ENCODE measurements around the gene BBOX1. TPM values are rescaled to one million over a fixed set of nuclear protein-coding genes. Genes with fewer than 3 reads are reported as not detected.
A peak's percentile ranks its signal among the peaks of the same experiment; 100 is the strongest.
"Not testable (repeated sequence)": the region's sequence is repeated elsewhere in the genome, so short reads cannot be mapped to it uniquely, and the experiment has no call there.

Gene BBOX1
- polyA plus RNA-seq, 3 donors, result 51.7 to 70.7 (median 62.2) TPM

DNA sequence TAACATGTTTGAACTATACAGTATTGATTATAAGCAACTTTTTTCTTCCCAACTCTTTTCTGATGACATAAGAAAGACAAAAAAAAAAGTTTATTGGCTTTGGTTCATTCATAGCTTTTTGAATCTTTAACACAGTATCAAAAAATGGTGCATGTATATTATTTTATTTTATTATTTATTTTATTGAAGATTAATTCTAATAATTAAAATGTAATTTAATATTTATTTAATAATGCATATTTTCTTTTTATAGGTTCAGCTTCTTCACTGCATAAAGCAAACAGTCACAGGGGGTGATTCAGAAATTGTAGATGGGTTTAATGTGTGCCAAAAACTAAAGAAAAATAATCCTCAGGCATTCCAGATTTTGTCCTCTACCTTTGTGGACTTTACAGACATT lies 78.8 kb downstream of the BBOX1 start:
- DNase-seq (ENCODE audit: low read depth in 3 of 3, low spot score in 2 of 3), result no peak

DNA sequence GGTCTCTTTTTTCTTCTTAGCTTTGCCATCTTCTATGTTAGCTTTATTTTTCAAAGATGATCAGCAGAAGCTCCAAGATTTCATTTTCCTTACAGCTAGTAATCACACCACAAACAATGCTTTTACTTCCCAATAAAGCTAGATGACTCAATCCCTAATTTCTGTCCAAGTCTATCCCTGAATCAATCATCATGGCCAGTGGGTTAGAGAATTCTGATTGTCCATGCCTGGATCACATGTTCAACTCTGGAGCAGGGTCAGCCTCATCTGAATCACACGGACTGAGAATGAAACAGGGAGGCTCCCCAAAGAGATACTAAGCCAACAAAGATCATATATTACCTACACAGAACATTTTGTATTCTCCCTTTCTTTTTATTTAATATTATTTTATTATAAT lies 79.6 kb downstream of the BBOX1 start:
- no peak for DNase-seq (ENCODE audit: low read depth in 3 of 3, low spot score in 2 of 3)

DNA sequence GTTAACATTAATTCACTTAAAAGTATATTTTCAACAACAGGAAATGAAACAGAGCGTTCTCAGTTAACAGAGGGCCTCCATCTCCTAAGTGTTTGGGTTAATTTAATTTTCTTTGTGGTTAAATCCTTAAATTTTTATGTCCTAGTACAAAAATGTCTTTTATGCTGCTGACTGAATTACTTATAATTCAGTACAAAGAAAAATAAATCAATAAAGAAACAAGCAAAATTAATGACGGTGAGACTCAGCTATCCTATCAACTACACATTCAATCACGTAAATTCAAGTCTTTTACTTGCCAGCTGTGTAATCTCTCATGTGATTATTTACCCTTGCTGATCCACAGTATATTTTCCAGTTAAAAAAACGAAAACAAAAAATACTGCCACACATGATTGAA lies 81.4 kb downstream of the BBOX1 start:
- peak in 1 of 3 donors; percentile 21 for DNase-seq (ENCODE audit: low read depth in 3 of 3, low spot score in 2 of 3)

DNA sequence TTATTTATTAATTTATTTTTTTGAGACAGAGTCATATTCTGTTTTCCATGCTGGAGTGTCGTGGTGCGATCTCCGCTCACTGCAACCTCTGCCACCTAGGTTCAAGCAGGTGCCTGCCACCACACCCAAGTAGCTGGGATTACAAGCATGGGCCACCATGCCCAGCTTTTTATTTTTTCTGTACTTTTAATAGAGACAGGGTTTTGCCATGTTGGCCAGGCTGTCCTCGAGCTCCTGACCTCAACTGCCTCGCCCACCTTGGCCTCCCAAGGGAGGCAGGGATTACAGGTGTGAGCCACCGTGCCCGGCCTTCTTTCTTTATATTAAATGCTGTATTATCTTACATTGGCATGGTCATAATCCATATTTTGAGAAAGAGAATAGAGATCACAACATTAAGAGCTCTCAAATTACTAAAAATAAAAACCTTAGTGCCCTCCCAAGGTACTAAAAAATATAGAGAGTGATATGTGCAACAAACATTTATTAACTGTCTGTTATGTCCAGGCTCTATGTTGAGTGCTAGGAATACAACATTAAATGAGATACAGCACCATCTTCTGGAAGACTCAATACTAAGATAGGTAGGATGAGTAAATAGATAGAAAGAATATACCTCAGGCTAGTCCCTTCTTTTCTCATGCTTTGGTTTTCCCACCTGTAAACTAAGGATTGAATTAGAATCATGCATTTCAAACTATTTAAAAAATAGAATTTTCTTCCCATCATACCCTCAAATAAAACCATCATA lies 84.1 kb downstream of the BBOX1 start:
- DNase-seq (ENCODE audit: low read depth in 3 of 3, low spot score in 2 of 3), result no peak

DNA sequence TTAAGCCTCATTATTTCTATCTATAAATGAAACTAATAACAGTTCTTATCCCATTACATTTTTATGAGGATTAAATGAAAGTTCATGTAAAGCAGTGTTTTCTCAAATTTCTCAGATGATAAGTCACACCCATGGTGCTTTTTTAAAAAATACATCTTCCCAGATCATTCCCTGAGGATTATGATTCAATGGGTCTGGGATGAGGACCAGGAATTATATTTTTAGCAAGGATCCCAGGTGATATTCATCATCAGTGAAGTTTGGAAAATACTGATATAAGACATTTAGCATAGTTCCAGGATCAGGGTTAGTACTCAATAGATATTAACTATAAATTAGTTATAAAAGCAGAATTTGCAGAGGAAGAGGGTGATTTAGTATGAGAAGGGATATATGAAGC lies 89.1 kb downstream of the BBOX1 start:
- DNase-seq (ENCODE audit: low read depth in 3 of 3, low spot score in 2 of 3), result no peak

DNA sequence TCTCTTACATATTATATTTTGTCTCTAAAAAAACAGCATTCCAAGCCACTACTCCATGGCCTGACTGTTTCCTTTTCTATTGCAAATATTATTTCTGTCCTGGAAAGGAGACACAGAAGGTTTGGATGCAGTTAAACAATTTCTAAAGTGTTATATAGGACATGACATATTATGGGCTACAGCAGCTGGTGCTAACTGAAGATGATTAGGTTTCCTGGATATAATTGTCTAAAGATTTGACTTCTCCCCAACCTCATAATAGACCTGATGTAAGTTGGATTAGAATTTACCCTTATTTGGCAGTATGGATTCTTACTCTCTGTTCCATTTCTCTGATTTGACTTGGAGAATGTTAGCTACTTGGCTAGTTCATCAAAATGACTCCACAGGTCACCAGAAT lies 90.2 kb downstream of the BBOX1 start:
- no peak for DNase-seq (ENCODE audit: low read depth in 3 of 3, low spot score in 2 of 3)

DNA sequence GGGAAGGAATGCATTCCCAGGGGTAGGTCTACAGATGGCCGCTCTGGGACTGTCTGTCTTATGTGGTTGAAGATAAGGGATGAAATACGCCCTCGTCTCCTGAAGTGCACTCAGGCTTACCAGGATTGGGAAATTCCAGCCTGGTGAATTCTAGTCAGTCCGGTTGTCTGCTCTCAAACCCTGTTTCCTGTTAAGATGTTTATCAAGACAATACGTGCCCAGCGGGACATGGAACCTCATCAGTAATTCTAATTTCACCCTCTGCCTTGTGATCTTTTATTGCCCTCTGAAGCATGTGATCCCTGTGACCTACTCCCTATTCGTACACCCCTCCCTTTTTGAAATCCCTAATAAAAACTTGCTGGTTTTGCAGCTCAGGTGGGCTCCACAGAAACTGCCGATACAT lies 95.3 kb downstream of the BBOX1 start:
- DNase-seq (ENCODE audit: low read depth in 3 of 3, low spot score in 2 of 3), result not testable (repeated sequence)

GRCh38 chr11:27138716-27139115 lies 98.1 kb downstream of the BBOX1 start:
- no peak for DNase-seq (ENCODE audit: low read depth in 3 of 3, low spot score in 2 of 3)

GRCh38 chr11:27139742-27140367 lies 99.2 kb downstream of the BBOX1 start:
- no peak for DNase-seq (ENCODE audit: low read depth in 3 of 3, low spot score in 2 of 3)

DNA sequence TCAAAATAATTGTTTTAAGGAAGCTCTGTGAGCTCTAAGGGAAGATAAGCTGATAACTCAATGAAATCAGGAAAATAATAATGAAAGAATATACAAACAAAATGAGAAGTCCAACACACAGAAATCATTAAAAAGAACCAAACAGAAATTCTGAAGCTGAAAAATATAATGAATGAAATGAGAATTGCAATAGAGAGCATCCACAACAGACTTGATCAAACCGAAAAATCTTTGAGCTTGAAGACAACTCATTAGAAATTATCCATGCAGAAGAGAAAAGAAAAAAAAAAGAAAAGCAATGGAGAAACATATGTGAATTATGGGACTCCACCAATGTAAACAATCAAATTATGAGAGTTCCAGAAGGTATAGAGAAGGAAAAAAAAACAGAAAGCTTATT lies 101.0 kb downstream of the BBOX1 start:
- DNase-seq (ENCODE audit: low read depth in 3 of 3, low spot score in 2 of 3), result no peak

GRCh38 chr11:27147916-27148315 lies 107.3 kb downstream of the BBOX1 start:
- DNase-seq (ENCODE audit: low read depth in 3 of 3, low spot score in 2 of 3), result no peak

DNA sequence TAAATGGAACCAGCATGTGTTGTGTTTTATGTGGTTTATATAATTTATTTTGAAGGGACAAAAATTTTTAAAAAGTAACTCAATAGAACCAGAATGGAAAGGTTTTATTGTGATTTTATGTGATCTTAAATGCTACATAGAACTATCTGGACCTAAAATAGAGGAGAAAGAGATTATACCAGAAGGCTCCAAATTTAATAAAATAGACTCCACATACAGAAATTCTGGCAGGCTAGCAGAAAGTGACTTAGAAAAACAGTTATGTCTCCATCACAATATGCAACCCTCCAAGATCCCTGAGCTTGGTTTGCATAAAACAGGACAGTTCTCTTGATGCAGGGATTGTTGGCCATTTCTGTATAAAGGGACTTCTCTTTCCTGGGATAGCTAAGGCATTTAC lies 107.9 kb downstream of the BBOX1 start:
- no peak for DNase-seq (ENCODE audit: low read depth in 3 of 3, low spot score in 2 of 3)

DNA sequence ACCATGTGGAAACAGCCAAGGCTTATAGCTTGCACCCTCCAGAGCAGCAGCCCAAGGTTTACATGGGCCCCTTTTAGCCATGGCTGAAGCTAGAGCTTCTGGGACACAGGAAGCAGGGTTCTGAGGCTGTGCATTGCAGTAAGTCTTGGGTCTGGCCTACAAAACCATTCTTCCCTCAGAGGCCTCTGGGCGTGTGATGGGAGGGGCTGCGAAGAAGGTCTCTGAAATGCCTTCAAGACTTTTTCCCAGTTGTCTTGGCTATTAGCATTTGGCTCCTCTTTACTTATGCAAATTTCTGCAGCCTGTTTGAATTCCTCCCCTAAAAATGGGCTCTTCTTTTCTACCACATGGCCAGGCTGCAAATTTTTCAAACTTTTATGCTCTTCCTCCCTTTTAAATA lies 109.5 kb downstream of the BBOX1 start:
- no peak for DNase-seq (ENCODE audit: low read depth in 3 of 3, low spot score in 2 of 3)

- DNase-seq (ENCODE audit: low read depth in 3 of 3, low spot score in 2 of 3), result no peak
Measured at GRCh38 chr11:27153136-27153535, 112.5 kb downstream of the BBOX1 start.

- peak in 2 of 3 donors; percentile 27 to 49 for DNase-seq (ENCODE audit: low read depth in 3 of 3, low spot score in 2 of 3)
Measured at GRCh38 chr11:27158456-27159334, 118.1 kb downstream of the BBOX1 start.

- no peak for DNase-seq (ENCODE audit: low read depth in 3 of 3, low spot score in 2 of 3)
Measured at GRCh38 chr11:27159335-27159679, 118.7 kb downstream of the BBOX1 start.

DNA sequence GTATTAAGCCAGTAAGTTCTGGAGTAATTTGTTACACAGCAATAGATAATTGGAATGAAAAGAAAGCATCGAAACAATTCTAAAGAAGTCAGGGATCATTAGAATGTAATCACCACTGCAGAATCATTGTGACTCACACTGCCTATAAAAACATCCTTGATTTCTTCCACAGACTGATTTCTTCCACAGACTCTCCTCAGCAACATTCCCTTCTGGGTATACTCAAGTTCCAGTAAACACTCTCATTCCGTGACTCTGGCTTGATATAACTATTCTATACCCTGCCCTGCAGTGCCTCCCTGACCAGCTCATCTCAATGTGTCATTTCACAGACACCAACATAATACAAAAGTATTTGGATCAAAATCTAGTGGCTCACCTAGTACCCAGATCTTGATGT lies 120.5 kb downstream of the BBOX1 start:
- DNase-seq (ENCODE audit: low read depth in 3 of 3, low spot score in 2 of 3), result no peak

DNA sequence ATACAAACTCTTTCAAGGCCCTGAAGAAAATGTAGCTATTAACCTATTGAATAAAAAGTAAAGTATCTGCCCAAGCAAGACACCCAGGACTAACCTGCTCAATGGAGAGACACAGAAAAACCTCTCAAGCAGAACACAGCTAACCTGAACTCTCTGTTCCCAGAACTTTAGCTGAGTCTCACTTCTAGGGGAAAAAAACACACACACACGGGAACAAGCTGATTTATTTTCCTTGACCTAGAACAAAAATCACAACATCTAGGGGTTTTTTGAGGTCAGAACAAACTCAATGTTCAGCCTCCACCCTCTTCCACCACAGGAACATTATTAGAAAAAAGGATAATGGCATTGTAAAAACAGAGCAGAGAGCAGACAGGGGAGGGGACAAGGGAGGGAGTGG lies 121.6 kb downstream of the BBOX1 start:
- DNase-seq (ENCODE audit: low read depth in 3 of 3, low spot score in 2 of 3), result no peak

GRCh38 chr11:27166130-27166529 lies 125.5 kb downstream of the BBOX1 start:
- DNase-seq (ENCODE audit: low read depth in 3 of 3, low spot score in 2 of 3), result no peak

DNA sequence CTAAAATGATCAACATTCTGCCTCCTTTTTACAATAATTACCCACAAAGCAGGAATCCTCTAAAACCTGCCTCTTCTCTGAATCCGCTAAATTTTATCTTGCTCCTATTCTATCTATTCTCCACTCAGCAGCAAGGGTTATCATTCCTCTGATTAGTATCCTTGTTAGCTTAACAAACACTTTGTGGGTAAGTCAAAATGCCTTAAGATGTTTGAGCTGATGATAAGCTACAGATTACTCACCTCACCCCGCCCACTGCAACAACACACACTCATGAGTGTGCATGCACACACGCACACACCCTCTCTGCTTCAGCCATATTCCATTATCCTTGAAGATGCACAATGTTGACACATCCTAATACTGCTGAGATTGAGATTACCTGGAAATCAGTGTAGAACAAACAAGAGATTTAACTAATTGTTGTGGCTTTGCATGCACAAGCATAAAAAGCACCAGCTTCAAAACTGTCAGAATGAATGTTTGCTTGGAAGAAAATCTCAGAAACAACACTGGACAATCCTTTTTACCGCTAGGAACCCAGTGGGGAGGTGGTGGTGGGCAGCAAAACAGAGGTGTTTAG lies 130.9 kb downstream of the BBOX1 start:
- DNase-seq (ENCODE audit: low read depth in 3 of 3, low spot score in 2 of 3), result no peak

- no peak for DNase-seq (ENCODE audit: low read depth in 3 of 3, low spot score in 2 of 3)
Measured at GRCh38 chr11:27173545-27173944, 132.9 kb downstream of the BBOX1 start.
